NCI-H2196 (cell line): Measurements from ENCODE around the gene UTS2R.

ENCODE experiments used
- DNase-seq: peaks from one replicate; lab custom pipeline; 2025; ENCODE audit not compliant: unreplicated experiment; lab: John Stamatoyannopoulos, UW

Gene UTS2R

DNA sequence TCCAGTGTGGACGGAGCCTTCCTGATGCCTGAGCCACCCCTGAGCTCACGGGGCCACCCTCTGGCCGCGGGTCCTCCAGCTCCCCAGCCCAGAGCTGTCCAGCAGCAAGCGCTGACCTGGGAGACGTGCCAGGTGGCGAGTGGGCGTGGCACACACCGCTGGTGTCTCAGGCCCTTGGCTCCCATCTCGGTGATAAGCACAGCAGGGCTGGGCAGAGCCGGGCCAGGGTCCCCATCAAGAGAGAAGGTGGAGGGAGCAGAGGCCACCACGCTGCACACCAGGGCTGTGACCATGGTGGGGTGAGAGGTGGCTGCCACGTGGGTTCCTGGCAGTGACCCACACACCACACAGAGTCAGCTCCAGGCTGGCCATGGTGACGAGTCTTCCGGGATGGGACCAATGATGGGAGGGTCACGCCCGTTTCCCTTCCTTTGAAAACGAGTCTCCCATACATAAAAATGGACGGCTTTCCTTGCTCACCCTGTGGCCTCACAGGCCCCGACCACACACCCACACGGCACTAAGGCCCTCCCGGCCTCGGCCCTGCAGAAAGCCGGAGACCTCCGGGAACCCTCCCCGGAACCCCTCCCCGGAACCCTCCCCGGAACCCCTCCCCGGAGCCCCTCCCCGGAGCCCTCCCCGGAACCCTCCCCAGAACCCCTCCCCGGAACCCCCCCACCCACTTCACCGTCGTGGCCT, 16.8 kb downstream of the UTS2R start:
- DNase-seq, result peak; percentile 58

DNA sequence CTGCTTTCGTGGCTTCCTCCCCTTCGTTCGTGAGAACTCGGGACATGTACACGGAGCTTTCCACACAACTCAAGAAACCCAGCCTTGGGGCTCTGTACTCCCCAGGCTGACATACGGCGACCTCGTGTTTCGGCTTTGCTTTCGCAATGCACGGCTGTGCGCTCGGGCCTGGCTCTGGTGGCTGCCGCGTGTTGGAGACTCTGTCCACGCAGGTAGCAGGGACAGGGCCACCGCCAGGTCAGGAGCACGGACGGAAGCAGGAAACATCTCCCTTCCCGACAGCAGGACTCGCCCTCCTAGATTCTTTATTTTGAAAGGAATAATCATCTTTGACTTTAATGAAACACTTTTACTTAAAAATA, 17.3 kb downstream of the UTS2R start:
- DNase-seq, result no peak

DNA sequence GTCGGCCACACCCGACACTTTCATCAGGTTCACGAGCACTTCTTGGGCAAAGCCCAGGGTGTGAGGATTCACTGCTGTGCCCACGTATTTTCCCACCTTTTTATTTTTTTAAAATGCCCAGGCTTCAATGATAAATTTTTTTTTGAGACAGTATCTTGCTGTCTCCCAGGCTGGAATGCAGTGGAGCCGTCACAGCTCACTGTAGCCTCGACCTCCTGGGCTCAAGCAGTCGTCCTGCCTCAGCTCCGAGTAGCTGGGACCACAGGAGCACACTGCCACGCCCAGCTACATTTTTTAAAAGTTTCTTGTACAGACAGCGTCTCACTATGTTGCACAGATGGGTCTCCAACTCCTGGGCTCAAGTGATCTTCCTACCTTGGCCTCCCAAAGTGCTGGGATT, 17.8 kb downstream of the UTS2R start:
- DNase-seq, result no peak

GRCh38 chr17:82390015-82390859, 18.7 kb downstream of the UTS2R start:
- no peak for DNase-seq

DNA sequence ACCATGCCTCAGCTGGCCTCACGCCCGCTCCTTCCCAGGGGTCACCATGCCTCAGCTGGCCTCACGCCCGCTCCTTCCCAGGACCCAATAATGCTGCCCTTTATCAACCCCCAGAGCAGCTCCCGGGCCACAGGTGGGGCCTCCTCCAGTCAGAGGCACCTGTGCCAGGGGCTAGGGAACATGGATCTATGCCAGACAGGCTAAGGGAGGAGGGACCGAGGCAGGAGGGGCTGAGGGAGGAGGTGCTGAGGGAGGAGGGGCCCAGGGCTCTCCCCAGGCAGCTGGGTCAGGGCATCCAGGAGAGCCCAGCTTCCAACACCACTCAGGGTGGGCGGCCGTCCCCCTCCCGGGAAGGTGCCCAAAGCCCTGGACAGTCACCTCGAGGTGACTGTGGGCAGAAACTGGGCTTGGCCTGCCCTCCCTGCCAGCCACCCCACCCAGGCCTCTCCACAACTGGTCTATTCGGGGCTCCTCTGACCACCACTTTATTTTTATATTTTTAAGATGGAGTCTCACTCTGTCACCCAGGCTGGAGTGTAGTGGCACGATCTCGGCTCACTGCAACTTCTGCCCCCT, 19.4 kb downstream of the UTS2R start:
- peak; percentile 50 for DNase-seq

DNA sequence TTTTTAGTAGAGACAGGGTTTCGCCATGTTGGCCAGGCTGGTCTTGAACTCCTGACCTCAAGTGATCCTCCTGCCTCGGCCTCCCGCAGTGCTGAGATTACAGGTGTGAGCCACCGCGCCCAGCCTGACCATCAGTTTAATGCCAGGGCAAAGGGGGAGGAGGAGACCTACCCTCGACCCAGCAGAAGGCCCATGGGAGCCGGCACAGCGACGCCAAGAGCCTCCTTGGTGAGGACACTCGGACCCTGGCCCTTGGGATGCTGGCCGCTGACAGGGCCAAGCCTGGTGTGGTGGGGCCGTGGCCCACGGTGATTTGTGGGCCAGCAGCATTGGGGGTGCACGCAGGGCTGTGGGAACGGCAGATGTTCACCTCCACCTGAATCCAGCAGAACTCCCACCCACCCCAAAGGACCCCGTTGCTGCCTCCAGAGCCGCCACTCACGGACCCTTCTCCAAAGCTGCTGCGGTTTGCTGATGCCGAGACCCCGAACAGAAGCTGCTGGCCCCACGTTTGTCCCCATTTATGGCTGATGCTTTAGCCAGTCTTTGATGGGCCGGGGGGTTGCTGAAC, 20.0 kb downstream of the UTS2R start:
- no peak for DNase-seq

- no peak for DNase-seq
These were observed 20.8 kb downstream of the UTS2R start for GRCh38 chr17:82392209-82392920.

GRCh38 chr17:82392941-82393340, 21.4 kb downstream of the UTS2R start:
- no peak for DNase-seq

- no peak for DNase-seq
These were observed 22.7 kb downstream of the UTS2R start for GRCh38 chr17:82394278-82394677.

- peak; percentile 36 for DNase-seq
These were observed 25.3 kb downstream of the UTS2R start for GRCh38 chr17:82396601-82397435.

GRCh38 chr17:82397449-82398335, 26.1 kb downstream of the UTS2R start:
- peak; percentile 51 for DNase-seq

DNA sequence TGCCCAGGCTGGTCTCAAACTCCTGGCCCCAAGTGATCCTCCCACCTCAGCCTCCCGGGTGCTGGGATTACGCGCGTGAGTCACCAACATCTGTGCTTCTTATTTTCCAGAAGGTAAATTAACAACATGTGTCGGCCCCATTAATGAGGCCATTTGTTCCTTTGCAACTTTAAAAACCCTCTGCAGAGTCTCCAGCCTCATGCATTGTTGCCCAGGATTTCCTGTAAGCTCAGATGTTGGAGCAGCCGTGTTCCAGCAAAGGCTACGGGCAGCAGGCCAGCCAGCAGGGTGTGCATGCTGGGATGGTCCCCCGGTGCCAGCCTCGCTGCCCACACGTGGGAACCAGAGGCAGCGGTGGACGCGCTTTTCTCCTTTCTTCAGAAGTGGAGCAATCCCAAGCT, 27.5 kb downstream of the UTS2R start:
- peak; percentile 68 for DNase-seq

GRCh38 chr17:82399601-82400101, 28.1 kb downstream of the UTS2R start:
- DNase-seq, result peak; percentile 86

DNA sequence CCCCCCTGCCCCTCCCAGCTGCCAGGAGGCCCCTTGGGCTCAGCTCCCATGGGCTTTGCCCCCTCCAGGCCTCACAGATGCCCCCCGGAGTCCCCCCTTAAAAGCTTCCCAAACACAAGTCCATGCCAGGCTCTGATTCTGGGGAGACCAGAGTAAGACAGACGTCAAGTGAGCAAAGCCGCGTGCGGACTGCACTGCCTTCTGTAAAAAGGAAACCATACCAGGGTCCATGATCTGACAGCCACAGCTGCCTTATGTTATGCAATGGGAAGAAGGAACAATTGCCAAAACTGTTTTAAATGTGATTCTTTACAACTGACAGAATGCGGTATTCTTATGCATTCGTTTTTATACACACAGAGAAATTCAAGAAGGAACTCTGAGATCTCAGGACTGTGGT, 28.6 kb downstream of the UTS2R start:
- no peak for DNase-seq

DNA sequence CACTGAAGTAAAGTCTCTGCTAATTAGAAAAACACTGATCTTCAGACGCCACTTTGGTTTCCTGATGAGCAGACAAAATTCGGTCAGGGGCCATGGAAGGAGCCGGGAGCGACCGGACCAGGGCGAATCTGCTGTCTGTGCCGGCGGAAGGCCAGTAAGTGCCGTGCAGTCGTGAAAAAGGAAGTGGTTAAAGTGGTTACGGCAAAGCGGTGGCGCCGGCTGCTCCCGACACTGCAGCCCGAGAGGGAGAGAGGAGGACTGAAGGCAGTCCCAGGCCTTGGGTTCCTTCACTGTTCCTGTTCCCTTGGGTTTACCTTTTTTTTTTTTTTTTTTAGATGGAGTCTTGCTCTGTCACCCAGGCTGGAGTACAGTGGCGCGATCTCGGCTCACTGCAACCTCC, 29.3 kb downstream of the UTS2R start:
- DNase-seq, result no peak

DNA sequence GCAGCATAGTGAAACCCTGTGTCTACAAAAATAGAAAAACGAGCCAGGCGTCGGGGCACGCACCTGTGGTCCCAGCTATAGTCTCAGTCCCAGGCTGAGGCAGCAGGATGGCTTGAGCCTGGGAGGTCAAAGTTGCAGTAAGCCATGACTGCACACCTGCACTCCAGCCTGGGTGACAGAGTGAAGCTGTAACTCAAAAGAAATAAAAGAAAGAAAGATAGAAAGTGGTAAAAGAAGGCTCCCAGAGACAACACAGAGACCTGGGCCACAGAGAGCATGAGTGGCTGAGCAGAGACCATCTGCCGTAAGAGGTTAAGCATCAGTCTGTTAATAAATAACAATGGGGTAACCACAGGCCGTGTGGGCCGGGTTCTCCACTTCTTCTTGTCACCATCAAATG, 31.3 kb downstream of the UTS2R start:
- no peak for DNase-seq

DNA sequence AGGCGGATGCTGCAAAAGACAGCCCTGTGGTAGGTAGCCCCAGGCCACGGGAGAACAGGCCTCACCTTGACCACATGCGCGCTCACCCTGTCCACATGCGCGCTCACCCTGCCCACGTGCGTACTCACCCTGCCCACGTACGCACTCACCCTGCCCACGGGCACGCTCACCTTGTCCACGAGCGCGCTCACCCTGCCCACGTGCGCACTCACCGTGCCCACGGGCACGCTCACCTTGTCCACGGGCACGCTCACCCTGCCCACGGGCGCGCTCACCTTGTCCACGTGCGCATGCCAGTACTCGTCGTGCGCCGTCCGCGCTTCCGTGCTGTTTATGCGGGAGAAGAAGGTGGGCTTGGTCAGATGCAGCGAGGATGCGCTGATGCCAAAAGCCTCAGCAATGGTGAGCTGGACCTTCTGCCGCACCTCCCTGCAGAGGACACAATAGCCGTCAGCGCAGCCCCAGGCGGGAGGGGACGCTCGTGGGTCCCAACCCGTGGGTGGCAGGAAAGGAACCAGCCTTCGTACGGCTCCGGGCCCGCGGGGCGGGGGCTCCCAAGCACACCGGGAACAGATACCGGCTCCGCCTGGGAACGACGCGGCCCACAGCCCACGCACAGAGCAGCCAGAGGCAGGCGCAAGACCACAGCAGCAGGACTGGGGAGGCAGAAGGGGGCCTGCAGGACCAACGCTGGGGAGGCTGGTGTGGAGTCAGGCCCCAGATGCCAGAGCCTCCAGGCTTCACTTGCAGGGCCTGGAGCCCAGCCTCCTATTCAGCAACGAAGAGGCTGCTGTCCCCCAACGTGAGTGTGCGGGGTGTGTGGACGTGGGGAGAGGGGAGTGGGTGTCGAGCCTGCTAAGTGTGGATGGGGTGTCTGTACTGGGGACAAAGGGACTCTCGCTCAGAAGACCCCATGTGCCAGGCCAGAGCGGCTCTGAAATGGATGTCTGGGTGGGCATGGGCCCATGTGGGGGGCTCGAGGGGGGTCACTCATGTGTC, 32.4 kb downstream of the UTS2R start:
- no peak for DNase-seq

DNA sequence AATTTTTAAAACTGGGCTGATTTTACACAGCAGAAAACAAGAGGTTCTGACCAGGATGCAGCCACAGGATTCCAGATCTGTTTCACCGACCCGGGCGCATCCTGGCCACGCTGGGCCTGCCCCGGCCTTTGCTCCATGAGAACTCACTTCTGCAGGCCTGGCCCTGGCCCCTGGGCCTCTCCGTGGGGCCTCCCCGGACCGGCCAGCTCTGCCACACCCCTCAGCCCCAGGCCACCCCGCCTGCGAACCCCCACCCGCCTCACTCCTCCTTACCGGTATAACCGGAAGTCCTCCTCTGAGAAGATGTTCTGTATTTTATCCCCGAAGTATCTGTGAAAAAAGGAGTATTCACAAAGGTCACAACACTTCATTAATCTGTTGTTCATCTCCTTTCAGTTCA, 33.5 kb downstream of the UTS2R start:
- no peak for DNase-seq
